CD14-positive monocyte (primary cell): Measurements from ENCODE around the gene EXOC4. TPM values are rescaled to one million over a fixed set of nuclear protein-coding genes. Genes with fewer than 3 reads are reported as not detected.

Experiments used
- DNase-seq, 3 donors: peaks; one replicate each; pipeline ENCODE4 v3.0.0-alpha.2; 2011 to 2022
- H2AFZ ChIP-seq: 2 replicates; pipeline ENCODE4 v1.6.0; 2012; ENCODE audit warnings: mild to moderate bottlenecking, low read depth, low read length, inconsistent platforms; ENCODE audit not compliant: insufficient read depth, poor library complexity, severe bottlenecking
- H3K27ac ChIP-seq, 2 donors: 1 replicate in 1 of 2; 2 replicates in 1 of 2; pipeline ENCODE4 v1.5.1; 2012 to 2013; ENCODE audit warnings: low read length in 2 of 2, control low read depth in 1 of 2, inconsistent platforms in 1 of 2, low read depth in 1 of 2, mild to moderate bottlenecking in 1 of 2
- H3K27me3 ChIP-seq, 2 donors: one replicate each; pipeline versions ENCODE4 v1.6.0 to v1.6.1; 2011 to 2013; ENCODE audit warnings: low read length in 2 of 2; ENCODE audit not compliant: control insufficient read depth in 2 of 2, insufficient read depth in 2 of 2
- H3K36me3 ChIP-seq, 2 donors: replicated peaks in 1 of 2; 1 replicate in 1 of 2; 2 replicates in 1 of 2; pipeline versions ENCODE4 v1.5.1 to v1.6.1; 2012 to 2013; ENCODE audit warnings: low read length in 2 of 2, control low read depth in 1 of 2, inconsistent platforms in 1 of 2, mild to moderate bottlenecking in 1 of 2; ENCODE audit not compliant: insufficient read depth in 2 of 2, control insufficient read depth in 1 of 2
- H3K4me1 ChIP-seq, 2 donors: 1 replicate in 1 of 2; 2 replicates in 1 of 2; pipeline versions ENCODE4 v1.5.1 to v1.6.1; 2012 to 2013; ENCODE audit warnings: low read length in 2 of 2, control low read depth in 1 of 2, inconsistent platforms in 1 of 2, mild to moderate bottlenecking in 1 of 2, moderate library complexity in 1 of 2; ENCODE audit not compliant: insufficient read depth in 2 of 2, control insufficient read depth in 1 of 2
- H3K4me2 ChIP-seq: replicated peaks from 2 replicates; pipeline ENCODE3; 2012; ENCODE audit warnings: low read length, moderate library complexity, mild to moderate bottlenecking; ENCODE audit not compliant: poor library complexity, severe bottlenecking; ENCODE audit errors: extremely low read depth
- H3K4me3 ChIP-seq, 3 experiments: fragments of 200-600 bp in 1 of 3; sonication (generic) in 1 of 3; replicated peaks in 1 of 3; 1 replicate in 2 of 3; 2 replicates in 1 of 3; pipeline ENCODE4 v1.5.1; 2011 to 2013; ENCODE audit warnings: low read length in 3 of 3, mild to moderate bottlenecking in 3 of 3, control low read depth in 2 of 3, low read depth in 2 of 3, inconsistent platforms in 1 of 3, moderate library complexity in 1 of 3
- H3K79me2 ChIP-seq: 2 replicates; pipeline ENCODE4 v1.6.0; 2012; ENCODE audit warnings: mild to moderate bottlenecking, control low read depth, inconsistent platforms, low read length, moderate library complexity; ENCODE audit not compliant: insufficient read depth
- H3K9ac ChIP-seq: 2 replicates; pipeline ENCODE4 v1.6.0; 2017; ENCODE audit warnings: low read length, mild to moderate bottlenecking; ENCODE audit not compliant: insufficient read depth, poor library complexity, severe bottlenecking
- H3K9me3 ChIP-seq, 2 donors: replicated peaks in 1 of 2; 1 replicate in 1 of 2; 2 replicates in 1 of 2; pipeline versions ENCODE4 v1.5.1 to v1.6.1; 2012 to 2013; ENCODE audit warnings: low read length in 2 of 2, control low read depth in 1 of 2; ENCODE audit not compliant: control insufficient read depth in 1 of 2, insufficient read depth in 1 of 2
- H4K20me1 ChIP-seq: 2 replicates; pipeline ENCODE4 v1.6.0; 2012; ENCODE audit warnings: mild to moderate bottlenecking, low read length, control low read depth, moderate library complexity; ENCODE audit not compliant: insufficient read depth
- H3K27ac Mint-ChIP-seq, 7 donors: one replicate each; pipeline ENCODE4 v1.8.0; 2020; ENCODE audit warnings: mild to moderate bottlenecking in 7 of 7, mixed read lengths in 7 of 7, moderate library complexity in 6 of 7, inconsistent platforms in 2 of 7
- H3K27me3 Mint-ChIP-seq, 3 donors: one replicate each; pipeline ENCODE4 v1.8.0; 2021 to 2022; ENCODE audit warnings: low read depth in 3 of 3, mild to moderate bottlenecking in 3 of 3, mixed read lengths in 3 of 3, moderate library complexity in 3 of 3, inconsistent platforms in 1 of 3
- H3K36me3 Mint-ChIP-seq, 2 donors: one replicate each; pipeline ENCODE4 v1.8.0; 2020; ENCODE audit warnings: mixed read lengths in 2 of 2, inconsistent platforms in 1 of 2, mild to moderate bottlenecking in 1 of 2
- H3K4me1 Mint-ChIP-seq: one replicate; pipeline ENCODE4 v1.8.0; 2020; ENCODE audit warnings: mild to moderate bottlenecking, mixed read lengths
- H3K4me3 Mint-ChIP-seq, 2 donors: one replicate each; pipeline ENCODE4 v1.8.0; 2020; ENCODE audit warnings: mild to moderate bottlenecking in 2 of 2, mixed read lengths in 2 of 2, moderate library complexity in 1 of 2
- H3K9me3 Mint-ChIP-seq, 7 donors: one replicate each; pipeline ENCODE4 v1.8.0; 2020 to 2022; ENCODE audit warnings: mixed read lengths in 7 of 7, mild to moderate bottlenecking in 6 of 7, moderate library complexity in 6 of 7, inconsistent platforms in 2 of 7
- WGBS: methylation state at CpG from one replicate; pipeline ENCODE4 v1.1.5; 2013; ENCODE audit warnings: missing lambda C conversion rate; ENCODE audit not compliant: insufficient coverage; 5-methylcytosine and 5-hydroxymethylcytosine counted together
- intact Hi-C, 2 donors: fragments of 100-400 bp; cut with micrococcal nuclease; formaldehyde crosslinking; loops; one replicate each; pipeline versions ENCODE4 v1.15.0 to v1.15.1; 2023
- polyA plus RNA-seq, 3 donors: library from polyadenylated mRNA; depleted of rRNA in 1 of 3; unstranded in 2 of 3; stranded (reverse) in 1 of 3; fragments of 300-500 nt in 2 of 3; fragments of >200 nt in 1 of 3; fragmentation: Illumina TruSeq in 2 of 3; gene quantifications; 1 replicate in 2 of 3; 2 replicates in 1 of 3; pipeline ENCODE4 v1.2.3, GENCODE V29; 2012 to 2021
- TF ChIP-seq, protein P1 (sequence below): fragments of 200-600 bp; IDR thresholded peaks from one replicate; pipeline ENCODE4 v1.8.0; 2022; ENCODE audit warnings: antibody characterized with exemption, mild to moderate bottlenecking

Gene EXOC4
- polyA plus RNA-seq, 3 donors: 20.6 to 22.3 (median 22.3) TPM

DNA sequence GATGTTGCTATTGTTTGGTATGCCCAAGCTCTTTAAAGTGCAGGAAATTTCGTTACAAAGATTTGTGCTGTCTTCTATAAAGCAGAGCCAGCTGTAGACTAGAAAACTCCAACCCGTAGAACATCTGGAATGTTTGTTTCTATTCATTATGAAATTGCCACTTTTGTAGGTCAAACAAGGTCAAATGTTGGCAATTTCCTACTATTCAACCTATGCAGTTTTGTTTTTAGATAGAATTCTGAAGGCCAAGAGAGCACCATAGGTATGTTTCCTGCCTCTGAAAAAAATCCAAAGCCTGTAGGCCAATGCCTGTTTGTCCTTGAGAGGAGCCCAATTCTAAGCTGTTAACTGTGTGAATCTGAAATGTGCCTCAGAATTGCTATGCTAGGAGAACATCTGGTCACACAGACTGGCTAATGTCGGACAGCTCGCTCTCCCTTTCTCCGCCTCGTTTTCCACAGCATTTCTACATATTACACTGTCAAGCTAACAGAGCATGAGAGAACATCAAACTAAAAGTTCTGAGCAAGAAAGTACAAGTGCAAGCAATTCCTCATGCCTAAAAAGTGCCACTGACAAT, 607.1 kb downstream of the EXOC4 start:
- H3K4me1 ChIP-seq: no peaks in the 10 kb centered on the region
- H3K27ac ChIP-seq: no peak overlapping the region
- no peak overlapping the region for H3K9ac ChIP-seq
- TF ChIP-seq, protein P1, sequence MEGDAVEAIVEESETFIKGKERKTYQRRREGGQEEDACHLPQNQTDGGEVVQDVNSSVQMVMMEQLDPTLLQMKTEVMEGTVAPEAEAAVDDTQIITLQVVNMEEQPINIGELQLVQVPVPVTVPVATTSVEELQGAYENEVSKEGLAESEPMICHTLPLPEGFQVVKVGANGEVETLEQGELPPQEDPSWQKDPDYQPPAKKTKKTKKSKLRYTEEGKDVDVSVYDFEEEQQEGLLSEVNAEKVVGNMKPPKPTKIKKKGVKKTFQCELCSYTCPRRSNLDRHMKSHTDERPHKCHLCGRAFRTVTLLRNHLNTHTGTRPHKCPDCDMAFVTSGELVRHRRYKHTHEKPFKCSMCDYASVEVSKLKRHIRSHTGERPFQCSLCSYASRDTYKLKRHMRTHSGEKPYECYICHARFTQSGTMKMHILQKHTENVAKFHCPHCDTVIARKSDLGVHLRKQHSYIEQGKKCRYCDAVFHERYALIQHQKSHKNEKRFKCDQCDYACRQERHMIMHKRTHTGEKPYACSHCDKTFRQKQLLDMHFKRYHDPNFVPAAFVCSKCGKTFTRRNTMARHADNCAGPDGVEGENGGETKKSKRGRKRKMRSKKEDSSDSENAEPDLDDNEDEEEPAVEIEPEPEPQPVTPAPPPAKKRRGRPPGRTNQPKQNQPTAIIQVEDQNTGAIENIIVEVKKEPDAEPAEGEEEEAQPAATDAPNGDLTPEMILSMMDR: no peak
- Mint-ChIP-seq H3K27ac (no peak overlapping the region), H3K27me3 (no peaks in the 10 kb centered on the region), H3K4me3 (no peak overlapping the region), H3K9me3 (peaks cover 0 to 8% (median 3%) of the 10 kb centered on the region in 7 donors), H3K4me1 (no peaks in the 10 kb centered on the region), H3K36me3 (peaks cover 3 to 4% of the 10 kb centered on the region in 2 donors)
- WGBS: 100% methylated on average over 1 of the region's 6 CpGs
- H3K9me3 ChIP-seq: peaks cover 5 to 8% of the 10 kb centered on the region in 2 donors
- no peak for DNase-seq
- H3K4me3 ChIP-seq: no peak overlapping the region
- H3K4me2 ChIP-seq: no peak overlapping the region
- H3K27me3 ChIP-seq: no peaks in the 10 kb centered on the region
- no peaks in the 10 kb centered on the region for H3K79me2 ChIP-seq
- no peak overlapping the region for H2AFZ ChIP-seq
- H3K36me3 ChIP-seq: no peaks in the 10 kb centered on the region
- intact Hi-C loops: no loop called here
- H4K20me1 ChIP-seq: no peaks in the 10 kb centered on the region

DNA sequence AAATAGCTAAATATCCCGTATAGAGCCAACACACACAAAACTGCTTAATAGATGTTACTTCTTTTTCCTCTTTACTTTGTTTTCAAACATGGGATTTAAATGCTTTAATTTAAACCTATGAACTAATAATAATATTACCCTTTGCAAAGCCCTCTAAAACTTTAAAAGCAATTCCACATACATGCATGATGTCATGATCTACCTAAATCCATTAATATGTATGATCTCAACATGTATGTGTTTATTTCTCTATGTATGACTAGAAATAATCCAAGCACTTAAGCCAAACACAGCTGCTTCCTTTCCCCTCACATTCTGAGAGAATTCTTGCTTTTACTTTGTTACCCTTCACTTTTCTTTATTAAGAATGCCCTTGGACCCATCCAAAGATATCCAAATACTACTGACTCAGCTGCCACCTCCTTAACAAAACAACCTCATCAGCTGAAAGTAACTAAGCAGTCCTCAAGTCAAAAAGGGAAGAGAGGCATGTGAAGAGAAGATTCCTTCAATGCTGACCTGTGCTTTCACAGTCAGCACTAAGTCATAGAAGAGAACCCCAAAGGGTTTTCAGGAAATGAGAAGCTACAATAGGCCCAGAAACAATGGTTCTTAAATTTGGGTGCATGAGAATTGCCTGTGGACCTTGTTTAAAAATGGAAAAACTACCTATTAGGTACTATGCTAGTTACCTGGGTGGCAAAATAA, 607.9 kb downstream of the EXOC4 start:
- WGBS: no CpG with 5 or more reads among the region's 1 CpG
- DNase-seq: no peak
- H3K4me3 ChIP-seq: no peak overlapping the region
- H3K36me3 ChIP-seq: no peaks in the 10 kb centered on the region
- no peaks in the 10 kb centered on the region for H3K27me3 ChIP-seq
- no peak overlapping the region for H3K4me2 ChIP-seq
- H3K9me3 Mint-ChIP-seq: peaks cover 0 to 11% (median 3%) of the 10 kb centered on the region in 7 donors
- TF ChIP-seq, protein P1: no peak
- H3K4me3 Mint-ChIP-seq: no peak overlapping the region
- peaks cover 5 to 8% of the 10 kb centered on the region in 2 donors for H3K9me3 ChIP-seq
- H3K27me3 Mint-ChIP-seq: no peaks in the 10 kb centered on the region
- peaks cover 3 to 4% of the 10 kb centered on the region in 2 donors for H3K36me3 Mint-ChIP-seq
- no peaks in the 10 kb centered on the region for H3K4me1 ChIP-seq
- no peak overlapping the region for H2AFZ ChIP-seq
- H3K9ac ChIP-seq: no peak overlapping the region
- no peaks in the 10 kb centered on the region for H3K79me2 ChIP-seq
- no peak overlapping the region for H3K27ac Mint-ChIP-seq
- intact Hi-C loops: no loop called here
- H3K4me1 Mint-ChIP-seq: peaks cover 5% of the 10 kb centered on the region
- no peaks in the 10 kb centered on the region for H4K20me1 ChIP-seq
- no peak overlapping the region for H3K27ac ChIP-seq
